SK-N-SH treated with all-trans-retinoic acid at 6 μM for 48 hours (cell line): ENCODE results near the gene SH3D19.

ENCODE experiments used
- ATAC-seq: fragments of 200-7000 bp; cut with Tn5 transposase; 3 replicates; pipeline ENCODE4 v1.9.1; 2020; ENCODE audit warnings: mild to moderate bottlenecking, moderate library complexity
- ARNTL ChIP-seq: fragments of 450-650 bp; formaldehyde crosslinking; IDR thresholded peaks from 2 replicates; pipeline ENCODE4 v1.5.0; 2020; ENCODE audit warnings: low read depth, mild to moderate bottlenecking, moderate library complexity, borderline replicate concordance
- CREB5 ChIP-seq: fragments of 250-450 bp; sonication (Bioruptor Pico); IDR thresholded peaks from 2 replicates; pipeline ENCODE4 v1.5.1; 2020; ENCODE audit warnings: low read depth, mild to moderate bottlenecking, moderate library complexity
- CSDC2 ChIP-seq: fragments of 250-450 bp; sonication (Bioruptor Pico); IDR thresholded peaks from 2 replicates; pipeline ENCODE4 v1.5.0; 2020; ENCODE audit warnings: mild to moderate bottlenecking, moderate library complexity
- CSRNP3 ChIP-seq: fragments of 250-450 bp; sonication (Bioruptor Pico); IDR thresholded peaks from 2 replicates; pipeline ENCODE4 v1.5.1; 2021; ENCODE audit warnings: mild to moderate bottlenecking, moderate library complexity
- ESRRG ChIP-seq: fragments of 250-450 bp; sonication (Bioruptor Pico); IDR thresholded peaks from 2 replicates; pipeline ENCODE4 v1.6.1; 2021; ENCODE audit warnings: mild to moderate bottlenecking
- GLIS3 ChIP-seq: fragments of 250-450 bp; sonication (Bioruptor Pico); IDR thresholded peaks from 2 replicates; pipeline ENCODE4 v1.5.0; 2020; ENCODE audit warnings: mild to moderate bottlenecking, moderate library complexity
- ISL1 ChIP-seq: fragments of 250-450 bp; sonication (Bioruptor Pico); IDR thresholded peaks from 2 replicates; pipeline ENCODE4 v2.1.2; 2022; ENCODE audit warnings: mild to moderate bottlenecking, moderate library complexity
- OSR1 ChIP-seq: fragments of 250-450 bp; sonication (Bioruptor Pico); IDR thresholded peaks from 2 replicates; pipeline ENCODE4 v1.8.0; 2022; ENCODE audit warnings: moderate library complexity, mild to moderate bottlenecking, inconsistent platforms
- POU6F1 ChIP-seq: fragments of 250-450 bp; sonication (Bioruptor Pico); IDR thresholded peaks from 2 replicates; pipeline ENCODE4 v1.8.0; 2021; ENCODE audit warnings: low read depth, mild to moderate bottlenecking, moderate library complexity, borderline replicate concordance
- PPARA ChIP-seq: fragments of 250-450 bp; sonication (Bioruptor Pico); IDR thresholded peaks from 2 replicates; pipeline ENCODE4 v1.5.0; 2020; ENCODE audit warnings: mild to moderate bottlenecking, borderline replicate concordance
- RARB ChIP-seq: fragments of 250-450 bp; sonication (Bioruptor Pico); IDR thresholded peaks from 2 replicates; pipeline ENCODE4 v1.8.0; 2021; ENCODE audit warnings: mild to moderate bottlenecking, moderate library complexity
- SNAI2 ChIP-seq: fragments of 250-450 bp; sonication (Bioruptor Pico); IDR thresholded peaks from 2 replicates; pipeline ENCODE4 v1.5.0; 2020; ENCODE audit warnings: mild to moderate bottlenecking, moderate library complexity
- TCF4 ChIP-seq: fragments of 250-450 bp; sonication (Bioruptor Pico); IDR thresholded peaks from 2 replicates; pipeline ENCODE4 v1.8.0; 2021; ENCODE audit warnings: mild to moderate bottlenecking, moderate library complexity, borderline replicate concordance
- TOX ChIP-seq: fragments of 250-450 bp; sonication (Bioruptor Pico); IDR thresholded peaks from 2 replicates; pipeline ENCODE4 v1.8.0; 2021; ENCODE audit warnings: mild to moderate bottlenecking, moderate library complexity, borderline replicate concordance
- ZFP3 ChIP-seq: fragments of 250-450 bp; sonication (Bioruptor Pico); IDR thresholded peaks from 2 replicates; pipeline ENCODE4 v1.5.0; 2020; ENCODE audit warnings: mild to moderate bottlenecking, moderate library complexity
- ZFP30 ChIP-seq: fragments of 450-650 bp; formaldehyde crosslinking; IDR thresholded peaks from 2 replicates; pipeline ENCODE4 v1.5.0; 2022; ENCODE audit warnings: mild to moderate bottlenecking, moderate library complexity
- ZNF565 ChIP-seq: fragments of 450-650 bp; formaldehyde crosslinking; conservative IDR thresholded peaks from 2 replicates; pipeline ENCODE4 v1.5.0; 2020; ENCODE audit warnings: low read depth, mild to moderate bottlenecking, moderate library complexity
- ZNF70 ChIP-seq: fragments of 450-650 bp; formaldehyde crosslinking; IDR thresholded peaks from 2 replicates; pipeline ENCODE4 v1.5.0; 2020; ENCODE audit warnings: mild to moderate bottlenecking, moderate library complexity
- ZNF8 ChIP-seq: fragments of 450-650 bp; formaldehyde crosslinking; IDR thresholded peaks from 2 replicates; pipeline ENCODE4 v1.5.0; 2020; ENCODE audit warnings: mild to moderate bottlenecking, moderate library complexity

SH3D19 gene

GRCh38 chr4:151176685-151177084 is 148.7 kb downstream of the SH3D19 start:
- no peak for TF ChIP-seq ZNF70 (CRISPR knock-in tag)
- no peak for TF ChIP-seq CREB5 (CRISPR knock-in tag)

GRCh38 chr4:151175754-151176631 is 149.4 kb downstream of the SH3D19 start:
- no peak for ATAC-seq
- no peak for TF ChIP-seq ZFP30
- no peak for TF ChIP-seq ZFP3 (CRISPR knock-in tag)
- no peak for TF ChIP-seq ESRRG (CRISPR knock-in tag)
- TF ChIP-seq ARNTL (CRISPR knock-in tag), result no peak

More at GRCh38 chr4:151176685-151177084, 148.7 kb downstream of the SH3D19 start:
- ATAC-seq, result no peak

- TF ChIP-seq PPARA (CRISPR knock-in tag) (no peak), ISL1 (CRISPR knock-in tag) (no peak), CSDC2 (CRISPR knock-in tag) (no peak), POU6F1 (no peak), ZNF70 (CRISPR knock-in tag) (no peak), GLIS3 (CRISPR knock-in tag) (no peak), CREB5 (CRISPR knock-in tag) (no peak), ZNF565 (CRISPR knock-in tag) (no peak), ARNTL (CRISPR knock-in tag) (no peak)
- ATAC-seq, result no peak
Measured at GRCh38 chr4:151175233-151175632, 150.2 kb downstream of the SH3D19 start.

- no peak for ATAC-seq
- no peak for TF ChIP-seq TOX (CRISPR knock-in tag)
- no peak for TF ChIP-seq ARNTL (CRISPR knock-in tag)
- no peak for TF ChIP-seq CREB5 (CRISPR knock-in tag)
- TF ChIP-seq ZNF70 (CRISPR knock-in tag), result no peak
- no peak for TF ChIP-seq OSR1 (CRISPR knock-in tag)
- no peak for TF ChIP-seq TCF4
- no peak for TF ChIP-seq PPARA (CRISPR knock-in tag)
- no peak for TF ChIP-seq ZFP3 (CRISPR knock-in tag)
- no peak for TF ChIP-seq SNAI2 (CRISPR knock-in tag)
- TF ChIP-seq ZNF8 (CRISPR knock-in tag), result no peak
- no peak for TF ChIP-seq ISL1 (CRISPR knock-in tag)
- no peak for TF ChIP-seq ESRRG (CRISPR knock-in tag)
- TF ChIP-seq CSRNP3 (CRISPR knock-in tag), result no peak
- TF ChIP-seq CSDC2 (CRISPR knock-in tag), result no peak
- TF ChIP-seq RARB (CRISPR knock-in tag), result no peak
Measured at GRCh38 chr4:151174784-151175183, 150.6 kb downstream of the SH3D19 start.
